Measurements from ENCODE around the gene CNOT2.

DNA sequence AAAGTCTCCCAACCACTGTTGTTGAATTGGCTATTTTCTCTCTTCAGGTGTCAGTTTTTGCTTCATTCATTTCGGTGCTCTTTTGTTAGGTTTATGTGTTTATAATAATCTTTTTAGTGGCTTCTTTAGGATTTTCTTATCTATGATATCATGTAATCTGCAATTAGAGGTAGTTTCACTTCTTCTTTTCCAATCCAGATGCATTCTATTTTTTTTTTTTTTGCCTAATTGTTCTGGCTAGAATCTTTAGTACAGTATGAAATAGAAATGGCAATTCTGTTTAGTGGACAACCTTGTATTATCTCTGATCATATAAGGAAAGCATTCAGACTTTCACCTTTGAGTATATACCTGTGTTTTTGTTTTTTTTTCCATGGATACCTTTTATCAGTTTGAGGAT lies 17.4 kb downstream of the CNOT2 start:
- TF ChIP-seq, protein P1, sequence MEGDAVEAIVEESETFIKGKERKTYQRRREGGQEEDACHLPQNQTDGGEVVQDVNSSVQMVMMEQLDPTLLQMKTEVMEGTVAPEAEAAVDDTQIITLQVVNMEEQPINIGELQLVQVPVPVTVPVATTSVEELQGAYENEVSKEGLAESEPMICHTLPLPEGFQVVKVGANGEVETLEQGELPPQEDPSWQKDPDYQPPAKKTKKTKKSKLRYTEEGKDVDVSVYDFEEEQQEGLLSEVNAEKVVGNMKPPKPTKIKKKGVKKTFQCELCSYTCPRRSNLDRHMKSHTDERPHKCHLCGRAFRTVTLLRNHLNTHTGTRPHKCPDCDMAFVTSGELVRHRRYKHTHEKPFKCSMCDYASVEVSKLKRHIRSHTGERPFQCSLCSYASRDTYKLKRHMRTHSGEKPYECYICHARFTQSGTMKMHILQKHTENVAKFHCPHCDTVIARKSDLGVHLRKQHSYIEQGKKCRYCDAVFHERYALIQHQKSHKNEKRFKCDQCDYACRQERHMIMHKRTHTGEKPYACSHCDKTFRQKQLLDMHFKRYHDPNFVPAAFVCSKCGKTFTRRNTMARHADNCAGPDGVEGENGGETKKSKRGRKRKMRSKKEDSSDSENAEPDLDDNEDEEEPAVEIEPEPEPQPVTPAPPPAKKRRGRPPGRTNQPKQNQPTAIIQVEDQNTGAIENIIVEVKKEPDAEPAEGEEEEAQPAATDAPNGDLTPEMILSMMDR (IDR thresholded peaks at IDR 0.05) = no peak
- TF ChIP-seq EP300 (IDR thresholded peaks at IDR 0.05; ENCODE audit: low read depth) (no peak), POLR2A (IDR thresholded peaks at IDR 0.05) (no peak), POLR2AphosphoS5 (IDR thresholded peaks at IDR 0.05) (no peak)
